ENCODE results near the gene SLC25A23.

Gene SLC25A23

DNA sequence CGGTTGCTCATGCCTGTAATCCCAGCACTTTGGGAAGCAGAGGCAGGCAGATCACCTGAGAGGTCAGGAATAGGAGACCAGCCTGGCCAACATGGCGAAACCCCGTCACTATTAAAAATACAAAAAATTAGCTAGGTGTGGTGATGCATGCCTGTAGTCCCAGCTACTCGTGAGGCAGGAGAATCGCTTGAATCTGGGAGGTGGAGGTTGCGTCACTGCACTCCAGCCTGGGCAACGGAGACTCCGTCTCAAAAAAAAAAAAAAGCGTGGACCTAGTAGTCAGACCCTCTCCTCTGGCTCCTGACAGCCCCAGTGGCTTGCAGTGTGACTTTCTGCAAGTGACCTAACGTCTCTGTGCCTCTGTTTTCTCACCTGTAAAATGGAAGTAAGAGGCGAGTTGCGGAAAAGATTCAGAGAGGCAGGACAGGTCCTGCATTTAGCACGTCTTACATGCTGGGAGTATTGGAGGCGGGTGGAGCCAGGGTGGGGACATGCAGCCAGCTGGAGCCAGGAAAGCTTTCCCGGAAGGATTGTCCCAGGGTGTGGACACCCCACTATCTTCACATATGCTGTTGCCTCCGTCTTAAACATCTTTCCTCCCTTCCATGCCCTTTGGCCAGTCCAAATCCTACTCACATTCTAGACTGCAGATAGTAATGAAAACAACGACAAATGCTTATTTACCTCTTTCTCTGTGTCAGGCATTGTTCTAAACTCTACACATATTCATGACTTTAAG, 39.6 kb upstream of the SLC25A23 start:
- DNase-seq (ENCODE audit: low read depth), result no peak
- H3K4me3 ChIP-seq (replicated peaks; ENCODE audit: low read depth, low read length), result no peak overlapping the region
- TF ChIP-seq, protein P1, sequence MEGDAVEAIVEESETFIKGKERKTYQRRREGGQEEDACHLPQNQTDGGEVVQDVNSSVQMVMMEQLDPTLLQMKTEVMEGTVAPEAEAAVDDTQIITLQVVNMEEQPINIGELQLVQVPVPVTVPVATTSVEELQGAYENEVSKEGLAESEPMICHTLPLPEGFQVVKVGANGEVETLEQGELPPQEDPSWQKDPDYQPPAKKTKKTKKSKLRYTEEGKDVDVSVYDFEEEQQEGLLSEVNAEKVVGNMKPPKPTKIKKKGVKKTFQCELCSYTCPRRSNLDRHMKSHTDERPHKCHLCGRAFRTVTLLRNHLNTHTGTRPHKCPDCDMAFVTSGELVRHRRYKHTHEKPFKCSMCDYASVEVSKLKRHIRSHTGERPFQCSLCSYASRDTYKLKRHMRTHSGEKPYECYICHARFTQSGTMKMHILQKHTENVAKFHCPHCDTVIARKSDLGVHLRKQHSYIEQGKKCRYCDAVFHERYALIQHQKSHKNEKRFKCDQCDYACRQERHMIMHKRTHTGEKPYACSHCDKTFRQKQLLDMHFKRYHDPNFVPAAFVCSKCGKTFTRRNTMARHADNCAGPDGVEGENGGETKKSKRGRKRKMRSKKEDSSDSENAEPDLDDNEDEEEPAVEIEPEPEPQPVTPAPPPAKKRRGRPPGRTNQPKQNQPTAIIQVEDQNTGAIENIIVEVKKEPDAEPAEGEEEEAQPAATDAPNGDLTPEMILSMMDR (IDR thresholded peaks at IDR 0.05; ENCODE audit: low read length, missing control alignments), result no peak

DNA sequence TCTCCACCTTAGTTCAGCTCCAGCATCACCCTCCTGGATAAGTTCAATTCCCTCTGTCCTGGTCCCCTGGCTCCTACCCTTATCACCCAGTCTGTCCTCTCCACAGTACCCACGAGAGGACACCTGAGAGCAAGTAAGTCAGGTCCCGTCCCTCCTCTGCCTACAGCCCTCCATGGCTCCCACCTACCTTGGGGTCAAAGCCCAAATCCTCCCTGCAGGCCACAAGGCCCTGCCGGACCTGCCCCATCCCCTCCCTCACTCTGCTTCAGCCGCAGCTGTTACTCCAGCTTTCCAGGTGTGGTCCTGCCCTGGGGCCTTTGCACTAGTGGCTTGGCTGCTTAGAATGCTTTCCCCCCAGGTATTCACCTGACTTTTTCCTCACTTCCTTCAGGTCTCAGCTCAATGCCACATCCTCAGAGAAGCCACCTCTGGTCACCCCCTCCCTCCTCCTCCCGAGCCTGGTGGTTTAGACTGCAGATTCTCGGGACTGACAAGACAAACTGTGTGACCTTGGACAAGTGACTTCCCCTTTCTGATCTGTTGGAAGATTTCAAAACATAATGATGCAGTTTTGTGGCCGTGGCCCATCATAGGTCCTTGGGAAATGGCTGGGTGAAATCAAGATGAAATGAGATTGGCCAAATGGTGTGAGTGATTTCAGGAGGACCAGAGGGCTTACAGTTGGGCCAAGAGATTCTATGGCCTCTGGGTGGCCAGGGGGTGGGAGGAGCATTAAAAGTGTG, 38.9 kb upstream of the SLC25A23 start:
- no peak for DNase-seq (ENCODE audit: low read depth)
- TF ChIP-seq, protein P1 (IDR thresholded peaks at IDR 0.05; ENCODE audit: low read length, missing control alignments), result no peak
- H3K4me3 ChIP-seq (replicated peaks; ENCODE audit: low read depth, low read length), result no peak overlapping the region

DNA sequence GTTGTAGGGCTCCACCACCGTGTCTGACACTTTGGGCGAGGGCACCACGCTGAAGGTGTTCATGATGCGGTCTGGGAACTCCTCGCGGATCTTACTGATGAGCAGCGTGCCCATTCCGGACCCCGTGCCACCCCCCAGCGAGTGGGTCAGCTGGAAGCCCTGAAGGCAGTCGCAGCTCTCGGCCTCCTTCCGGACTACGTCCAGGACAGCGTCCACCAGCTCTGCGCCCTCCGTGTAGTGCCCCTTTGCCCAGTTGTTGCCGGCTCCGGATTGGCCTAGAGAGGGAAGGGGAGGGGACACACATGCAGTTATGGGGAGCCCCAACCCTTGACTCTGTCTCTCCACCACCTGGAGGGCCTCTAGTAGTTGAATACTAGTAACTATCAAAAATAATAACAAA, 36.4 kb upstream of the SLC25A23 start:
- DNase-seq (ENCODE audit: low read depth), result no peak
- TF ChIP-seq, protein P1 (IDR thresholded peaks at IDR 0.05; ENCODE audit: low read length, missing control alignments), result no peak
- H3K4me3 ChIP-seq (replicated peaks; ENCODE audit: low read depth, low read length), result no peak overlapping the region

DNA sequence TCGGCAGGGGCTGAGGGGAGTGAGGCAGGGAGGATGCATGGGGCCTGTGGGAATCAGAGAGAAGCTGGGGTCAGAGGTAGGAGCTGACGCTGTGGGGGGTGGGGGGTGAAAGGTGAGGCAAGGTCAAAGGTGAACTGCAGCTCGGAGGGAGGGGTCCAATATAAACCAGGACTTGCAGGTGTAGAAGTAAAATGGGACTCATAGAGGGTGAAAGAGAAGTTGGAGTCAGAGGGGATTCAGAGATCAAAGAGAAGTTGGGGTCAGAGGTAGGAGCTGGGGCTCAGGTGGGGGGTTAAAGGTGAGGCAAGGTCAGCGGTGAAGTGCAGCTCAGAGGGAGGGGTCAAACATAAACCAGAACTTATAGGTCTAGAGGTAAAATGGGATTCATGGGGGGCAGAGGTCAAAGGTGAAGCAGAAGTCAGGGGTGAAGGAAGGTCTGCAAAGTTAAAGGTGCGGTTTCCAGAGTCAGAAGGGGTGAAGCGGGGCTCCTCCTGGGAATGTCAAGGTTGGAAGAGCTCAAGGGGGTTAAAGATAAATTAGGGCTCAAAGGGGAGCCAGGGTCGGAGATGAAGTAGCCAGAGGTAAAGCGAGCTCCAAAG, 34.9 kb upstream of the SLC25A23 start:
- TF ChIP-seq, protein P1 (IDR thresholded peaks at IDR 0.05; ENCODE audit: low read length, missing control alignments), result no peak
- no peak for DNase-seq (ENCODE audit: low read depth)
- H3K4me3 ChIP-seq (replicated peaks; ENCODE audit: low read depth, low read length), result no peak overlapping the region

DNA sequence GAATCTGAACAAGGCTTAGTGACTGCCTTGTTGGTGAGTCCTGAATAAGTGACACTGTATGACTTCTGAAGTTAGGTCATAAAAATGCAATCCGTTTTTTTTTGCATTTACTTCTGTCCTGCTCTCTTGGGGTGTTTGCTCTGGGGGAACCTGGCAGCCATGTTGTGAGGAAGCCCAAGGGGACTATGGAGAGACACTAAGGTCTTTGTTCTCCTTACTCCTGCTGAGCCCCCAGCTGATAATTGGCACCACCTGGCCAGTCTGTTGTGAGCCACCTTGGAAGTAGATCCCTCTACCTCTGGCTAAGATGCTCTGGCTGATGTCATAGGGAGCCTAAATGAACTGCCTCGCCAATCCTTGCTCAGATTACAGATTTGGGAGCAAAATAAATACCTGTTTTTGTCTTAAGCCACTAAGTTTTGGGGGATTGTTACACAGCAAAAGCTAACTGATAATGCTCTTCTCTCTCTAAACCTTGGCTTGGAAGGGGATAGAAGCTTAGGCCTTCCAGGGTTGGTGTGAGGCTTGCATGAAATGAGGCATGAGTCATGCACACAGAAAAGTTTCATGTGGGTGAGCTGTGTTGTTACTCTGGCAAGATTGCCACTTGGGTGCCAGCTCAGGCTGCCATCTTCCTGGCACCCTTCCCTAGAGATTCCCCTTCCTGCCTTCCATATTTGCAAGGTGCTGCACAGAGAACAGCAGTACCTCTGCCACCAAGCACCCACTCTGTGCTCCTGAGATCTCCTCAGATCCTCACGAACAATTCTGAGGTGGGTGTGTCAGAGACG, 32.4 kb upstream of the SLC25A23 start:
- DNase-seq (ENCODE audit: low read depth), result no peak
- H3K4me3 ChIP-seq (replicated peaks; ENCODE audit: low read depth, low read length), result no peak overlapping the region
- TF ChIP-seq, protein P1 (IDR thresholded peaks at IDR 0.05; ENCODE audit: low read length, missing control alignments), result no peak

DNA sequence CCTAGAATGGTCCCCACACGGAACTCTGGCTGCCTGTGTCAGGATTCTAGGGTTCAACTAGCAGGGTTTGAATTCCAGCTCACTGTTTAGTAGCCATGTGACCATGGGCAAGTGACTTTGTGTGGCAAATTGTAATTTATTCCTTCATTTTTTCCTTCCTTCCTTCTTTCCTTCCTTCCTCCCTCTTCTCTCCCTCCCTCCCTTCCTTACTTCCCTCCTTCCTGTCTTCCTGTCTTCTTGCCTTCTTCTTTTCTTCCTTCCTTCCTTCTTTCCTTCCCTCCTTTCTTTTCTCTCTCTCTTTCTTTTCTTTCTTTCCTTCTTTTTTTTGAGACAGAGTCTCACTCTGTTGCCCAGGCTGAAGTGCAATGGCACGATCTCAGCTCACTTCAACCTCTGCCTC, 30.5 kb upstream of the SLC25A23 start:
- H3K4me3 ChIP-seq (replicated peaks; ENCODE audit: low read depth, low read length), result no peak overlapping the region
- DNase-seq (ENCODE audit: low read depth), result no peak
- TF ChIP-seq, protein P1 (IDR thresholded peaks at IDR 0.05; ENCODE audit: low read length, missing control alignments), result no peak
